GM19239 (cell line): Measurements from ENCODE around the gene RTP5.
"Not testable (repeated sequence)": the region's sequence is repeated elsewhere in the genome, so short reads cannot be mapped to it uniquely, and the experiment has no call there.

Source experiments
- DNase-seq: peaks from one replicate; pipeline ENCODE4 v3.0.0; 2011; ENCODE audit warnings: low spot score; ENCODE audit not compliant: insufficient read length
- FAIRE-seq: peaks from 2 replicates; lab custom pipeline; 2011; peaks lifted over from hg19 to GRCh38; lab: Jason Lieb, UNC

Gene RTP5

GRCh38 chr2:241911551-241911950, 42.0 kb downstream of the RTP5 start:
- DNase-seq (no peak), FAIRE-seq (no peak)

- FAIRE-seq (no peak), DNase-seq (no peak)
These were observed 42.6 kb downstream of the RTP5 start for GRCh38 chr2:241912021-241912555.

GRCh38 chr2:241913703-241914102, 44.2 kb downstream of the RTP5 start:
- no peak for DNase-seq
- no peak for FAIRE-seq

- no peak for DNase-seq
- no peak for FAIRE-seq
These were observed 45.0 kb downstream of the RTP5 start for GRCh38 chr2:241914542-241914941.

- not testable (repeated sequence) for DNase-seq, FAIRE-seq
These were observed 52.1 kb downstream of the RTP5 start for GRCh38 chr2:241921631-241922030.

GRCh38 chr2:241922411-241922810, 52.9 kb downstream of the RTP5 start:
- no peak for DNase-seq
- FAIRE-seq: no peak

GRCh38 chr2:241922816-241923601, 53.5 kb downstream of the RTP5 start:
- DNase-seq, FAIRE-seq: not testable (repeated sequence)
